GM18868 (cell line): ENCODE results near the gene WIF1.

Source experiments
- ATAC-seq: cut with Tn5 transposase; IDR thresholded peaks from one replicate; pipeline ENCODE4 v1.9.1; 2021; ENCODE audit warnings: mild to moderate bottlenecking, moderate library complexity; ENCODE audit not compliant: unreplicated experiment

Gene WIF1

DNA sequence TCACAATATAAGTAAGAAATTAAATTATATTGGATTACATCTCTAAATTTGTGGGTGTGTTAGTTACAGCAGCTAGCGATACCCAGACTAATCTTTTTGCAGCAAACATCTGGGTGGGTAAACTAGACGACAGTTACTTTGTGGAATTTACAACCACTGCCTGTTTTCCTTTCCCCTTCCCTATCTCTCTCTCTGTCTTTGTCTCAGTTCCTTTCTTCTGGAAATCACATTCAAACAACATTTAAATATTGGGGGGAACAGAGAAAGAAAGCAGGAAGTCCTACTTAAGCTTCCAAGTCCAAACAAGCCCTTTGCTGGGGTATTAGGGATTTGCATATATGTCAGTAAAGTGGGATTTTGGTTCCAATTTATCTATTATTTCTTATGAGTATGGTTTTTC is 97.6 kb downstream of the WIF1 start:
- ATAC-seq: no peak

DNA sequence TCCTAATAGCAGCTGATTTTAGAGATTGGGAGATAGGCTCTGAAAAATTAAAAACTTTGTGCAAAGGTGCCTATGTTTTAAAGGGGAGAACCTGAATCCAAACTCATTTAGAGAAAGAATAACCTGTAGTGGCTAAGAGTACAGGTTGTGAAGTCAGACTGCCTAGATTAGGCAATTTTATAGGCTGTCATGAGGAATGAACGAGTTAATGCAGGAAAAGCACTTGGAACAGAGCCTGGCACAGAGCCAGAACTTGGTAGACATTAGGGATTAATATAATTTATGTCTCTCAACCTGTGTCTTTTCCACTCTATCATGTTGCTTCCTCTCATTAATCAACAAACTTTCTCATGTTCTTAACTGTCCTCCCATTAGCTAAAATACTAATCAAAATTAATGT is 98.1 kb downstream of the WIF1 start:
- no peak for ATAC-seq

DNA sequence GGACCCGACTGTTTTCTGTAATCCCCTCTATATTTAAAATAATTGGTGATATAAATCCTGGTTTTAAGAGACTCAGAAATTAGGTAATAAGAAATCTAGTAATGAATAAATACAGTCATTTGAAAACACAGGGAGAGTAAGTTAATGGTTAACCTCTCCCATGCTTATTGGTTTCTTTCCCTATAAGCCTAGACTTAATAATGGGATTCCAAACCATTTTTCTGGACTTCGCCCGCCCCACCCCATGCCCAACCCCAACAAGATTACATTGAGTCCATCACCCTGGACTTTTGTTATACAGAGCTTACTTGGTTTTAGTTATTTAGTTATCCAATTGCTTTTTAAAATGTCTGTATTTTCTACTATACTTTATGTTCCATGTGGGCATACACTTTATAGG is 98.7 kb downstream of the WIF1 start:
- ATAC-seq: no peak

DNA sequence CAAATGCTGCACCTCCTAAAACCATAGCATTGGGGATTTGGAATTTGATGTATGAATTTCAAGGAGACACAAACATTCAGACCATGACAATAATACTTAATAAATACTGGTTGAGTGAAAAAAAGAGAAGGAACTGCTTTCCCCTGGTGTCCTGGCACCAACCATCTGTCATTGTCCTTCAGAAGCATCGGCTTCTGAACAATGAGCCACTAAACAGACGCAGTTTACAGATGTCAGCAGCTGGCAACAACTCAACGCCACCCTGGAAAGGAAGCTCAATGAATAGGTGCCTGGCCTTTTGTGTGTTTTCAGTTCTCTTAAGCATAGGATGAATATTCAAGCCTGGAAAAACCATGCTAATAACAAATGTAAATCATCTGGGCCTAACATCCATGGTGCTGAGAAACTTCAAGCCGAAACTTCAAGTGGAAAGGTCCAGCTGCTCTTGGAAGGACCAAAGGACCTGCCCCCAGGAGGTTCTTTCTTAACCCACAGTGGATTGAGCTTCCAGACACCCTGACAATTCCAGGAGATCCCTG is 101.3 kb downstream of the WIF1 start:
- ATAC-seq: no peak

DNA sequence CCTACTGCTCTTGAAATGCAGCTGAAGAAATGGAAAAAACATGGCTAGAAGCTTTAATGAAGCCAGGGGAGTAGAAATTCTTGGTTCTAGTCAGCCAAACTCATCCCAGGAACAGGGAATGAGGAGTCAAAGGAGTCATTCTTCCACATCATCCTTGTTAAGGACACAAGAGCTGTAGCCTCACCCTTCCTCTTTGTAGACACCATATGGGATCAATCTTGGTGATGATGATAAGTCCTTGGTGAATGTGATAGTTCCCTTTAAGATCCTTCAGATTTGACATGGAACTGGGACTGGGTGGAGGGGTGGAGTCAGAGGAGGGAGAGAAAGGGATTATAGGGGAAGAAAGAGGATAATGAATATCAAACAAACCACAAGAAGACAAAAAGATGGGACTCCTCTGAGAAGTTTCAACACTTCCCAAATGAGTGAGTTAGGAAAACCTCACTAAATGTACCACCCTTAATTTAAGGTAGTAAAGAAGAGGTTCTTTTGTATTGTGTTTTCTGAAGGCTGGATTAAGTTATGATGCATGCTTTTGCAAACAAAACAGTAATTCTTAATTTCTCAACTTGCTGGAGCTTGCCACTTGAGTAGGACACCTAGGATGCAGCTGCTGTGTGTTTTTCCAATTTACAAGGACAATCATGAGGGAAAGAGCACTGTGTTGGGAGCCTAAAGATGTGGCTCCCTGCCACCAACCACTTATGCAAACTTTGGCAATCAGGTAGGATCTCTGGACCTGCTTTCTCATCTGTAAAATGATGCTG is 104.0 kb downstream of the WIF1 start:
- no peak for ATAC-seq

DNA sequence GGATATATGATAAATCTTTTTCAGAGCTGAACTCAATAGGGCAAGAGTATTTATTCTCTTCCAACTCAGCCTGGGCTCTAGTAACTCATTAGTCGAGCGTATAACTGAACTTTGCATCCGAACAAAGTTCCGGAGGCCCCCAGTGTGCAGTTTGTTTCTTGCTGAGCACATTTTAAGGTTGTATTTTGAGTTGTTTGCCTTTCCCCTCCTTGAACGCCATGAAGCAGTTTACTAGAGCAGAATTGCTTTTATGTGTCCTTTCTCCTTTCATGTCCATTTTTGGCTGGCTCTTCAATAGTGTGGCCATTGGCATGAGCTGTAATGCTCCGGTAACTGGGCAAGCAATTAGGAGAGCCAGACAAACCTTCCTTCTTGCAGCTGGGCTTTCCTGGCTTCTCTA is 105.3 kb downstream of the WIF1 start:
- ATAC-seq: no peak

DNA sequence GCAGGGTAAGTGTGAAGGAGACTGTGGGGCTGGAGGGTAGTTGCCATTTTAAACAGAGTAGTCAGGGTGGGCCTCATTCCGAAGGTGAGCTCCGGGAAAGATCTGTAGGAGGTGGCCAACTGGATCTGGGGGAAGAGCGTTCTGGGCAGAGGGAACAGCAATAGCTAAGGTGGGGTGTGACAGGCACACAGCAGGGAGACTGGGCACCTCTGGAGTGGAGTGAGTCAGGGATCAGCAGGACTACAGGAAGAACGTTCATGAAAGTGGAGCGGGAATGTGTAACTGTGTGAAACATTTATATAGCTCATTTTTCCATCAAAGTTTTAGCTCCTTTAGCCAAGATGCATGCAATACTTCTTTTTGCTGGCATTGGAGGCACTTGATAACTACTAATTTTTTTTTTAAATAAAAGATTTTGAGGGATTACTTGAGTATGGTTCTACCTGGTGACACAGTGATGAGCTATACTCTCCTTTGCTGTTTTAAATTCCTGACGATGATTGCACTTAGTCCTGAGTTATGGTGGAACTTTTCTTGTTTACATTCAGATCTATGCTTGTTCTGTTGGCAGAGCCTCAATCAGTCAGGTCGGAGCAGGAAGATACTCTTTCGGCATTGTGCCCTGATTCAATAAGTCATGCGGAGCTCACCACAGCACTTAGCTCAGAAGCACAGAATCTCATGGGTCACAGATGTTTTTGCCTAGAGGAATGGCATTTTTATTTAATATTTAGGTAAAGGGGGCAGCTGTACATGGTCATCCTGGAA is 106.4 kb downstream of the WIF1 start:
- ATAC-seq: no peak

DNA sequence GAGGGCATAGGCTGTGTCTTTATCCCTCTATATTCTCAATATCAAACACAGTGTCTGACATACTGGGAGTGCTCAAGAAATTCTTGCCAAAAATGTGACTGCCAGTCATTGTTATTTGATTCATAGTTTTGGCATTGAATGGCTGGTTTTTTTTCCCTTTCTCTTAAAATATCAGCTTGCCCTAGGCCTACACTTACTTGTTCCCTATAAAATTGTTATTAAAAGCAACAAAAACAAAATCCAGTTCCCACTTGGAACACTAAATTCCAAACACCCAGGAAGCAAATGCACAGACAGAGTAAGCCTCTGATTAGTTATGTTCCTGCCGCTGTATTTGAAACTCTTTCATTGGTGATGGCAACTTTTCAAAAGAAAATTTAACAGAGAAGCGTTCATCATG is 110.7 kb downstream of the WIF1 start:
- no peak for ATAC-seq

DNA sequence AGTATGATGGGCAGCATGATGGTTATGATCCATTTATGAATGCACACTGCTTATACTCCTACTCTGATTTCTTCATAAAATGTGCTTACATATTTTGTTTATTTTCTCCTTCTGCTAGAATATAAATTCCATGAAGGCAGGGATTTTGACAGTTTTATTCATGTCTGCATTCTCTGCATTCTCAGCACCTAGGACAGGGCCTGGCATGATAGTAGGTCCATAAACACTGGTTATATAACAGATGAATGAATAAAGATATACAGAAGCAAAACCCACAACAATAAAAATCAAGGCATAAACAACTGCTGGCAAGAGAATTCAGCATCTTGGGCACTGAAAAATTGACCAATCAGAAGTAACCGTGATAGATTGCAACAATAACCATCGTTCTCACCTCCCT is 115.4 kb downstream of the WIF1 start:
- no peak for ATAC-seq

DNA sequence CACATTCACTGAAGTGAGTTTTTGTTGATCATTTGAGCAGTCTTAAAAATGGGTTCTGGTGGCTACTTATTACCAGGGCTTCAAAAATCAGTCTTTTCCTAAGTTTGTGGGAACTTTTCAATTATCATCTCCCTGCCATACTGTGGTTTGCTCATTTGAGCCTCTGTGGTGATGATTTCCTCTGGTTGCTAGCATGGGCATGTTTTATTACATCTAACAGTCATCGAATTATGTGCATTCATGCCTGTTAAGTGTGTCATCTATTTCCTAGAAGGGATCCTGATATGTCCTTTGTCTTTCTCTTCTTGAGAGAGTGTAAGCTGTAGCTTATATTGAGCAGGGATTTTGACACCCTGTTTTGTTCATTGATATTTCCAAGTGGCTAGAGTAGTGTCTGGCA is 116.8 kb downstream of the WIF1 start:
- no peak for ATAC-seq
